GM19025 (cell line): ENCODE measurements around the gene MCF2.
"Not testable (repeated sequence)": the region's sequence is repeated elsewhere in the genome, so short reads cannot be mapped to it uniquely, and the experiment has no call there.

Experiments used
- ATAC-seq: cut with Tn5 transposase; IDR thresholded peaks from one replicate; pipeline ENCODE4 v1.9.1; 2021; ENCODE audit warnings: mild to moderate bottlenecking, low read depth, moderate library complexity; ENCODE audit not compliant: unreplicated experiment

The MCF2 gene, protein sequence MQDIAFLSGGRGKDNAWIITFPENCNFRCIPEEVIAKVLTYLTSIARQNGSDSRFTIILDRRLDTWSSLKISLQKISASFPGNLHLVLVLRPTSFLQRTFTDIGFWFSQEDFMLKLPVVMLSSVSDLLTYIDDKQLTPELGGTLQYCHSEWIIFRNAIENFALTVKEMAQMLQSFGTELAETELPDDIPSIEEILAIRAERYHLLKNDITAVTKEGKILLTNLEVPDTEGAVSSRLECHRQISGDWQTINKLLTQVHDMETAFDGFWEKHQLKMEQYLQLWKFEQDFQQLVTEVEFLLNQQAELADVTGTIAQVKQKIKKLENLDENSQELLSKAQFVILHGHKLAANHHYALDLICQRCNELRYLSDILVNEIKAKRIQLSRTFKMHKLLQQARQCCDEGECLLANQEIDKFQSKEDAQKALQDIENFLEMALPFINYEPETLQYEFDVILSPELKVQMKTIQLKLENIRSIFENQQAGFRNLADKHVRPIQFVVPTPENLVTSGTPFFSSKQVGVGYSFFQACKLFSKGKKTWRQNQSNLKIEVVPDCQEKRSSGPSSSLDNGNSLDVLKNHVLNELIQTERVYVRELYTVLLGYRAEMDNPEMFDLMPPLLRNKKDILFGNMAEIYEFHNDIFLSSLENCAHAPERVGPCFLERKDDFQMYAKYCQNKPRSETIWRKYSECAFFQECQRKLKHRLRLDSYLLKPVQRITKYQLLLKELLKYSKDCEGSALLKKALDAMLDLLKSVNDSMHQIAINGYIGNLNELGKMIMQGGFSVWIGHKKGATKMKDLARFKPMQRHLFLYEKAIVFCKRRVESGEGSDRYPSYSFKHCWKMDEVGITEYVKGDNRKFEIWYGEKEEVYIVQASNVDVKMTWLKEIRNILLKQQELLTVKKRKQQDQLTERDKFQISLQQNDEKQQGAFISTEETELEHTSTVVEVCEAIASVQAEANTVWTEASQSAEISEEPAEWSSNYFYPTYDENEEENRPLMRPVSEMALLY

DNA sequence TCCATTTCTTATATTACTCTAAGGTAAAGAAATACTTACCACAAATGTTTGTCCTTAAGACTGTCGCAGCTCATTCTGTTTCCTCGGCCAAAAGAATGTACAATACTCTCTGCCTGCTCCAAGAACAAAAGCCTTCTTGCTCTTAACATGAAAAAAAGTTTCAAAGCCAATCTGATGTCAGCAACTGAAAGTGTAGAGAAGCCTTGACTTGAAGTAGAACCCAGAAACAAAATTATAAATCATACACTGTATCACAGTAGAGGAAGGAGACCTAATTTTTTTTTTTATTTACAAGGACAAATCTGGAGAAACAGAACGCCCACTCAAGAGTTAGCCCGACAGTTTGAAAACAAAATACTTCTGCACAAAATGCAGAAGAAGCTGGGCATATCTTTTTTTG is at the start of gene MCF2:
MCF2 (minus strand) TSS at position 101 of the 400 bp plus-strand sequence. CDS start 56,423 bp downstream, outside the sequence.
- ATAC-seq, result no peak

GRCh38 chrX:139751053-139751452 is 43.1 kb upstream of the MCF2 start:
- ATAC-seq, result no peak

GRCh38 chrX:139750390-139750789 is 42.4 kb upstream of the MCF2 start:
- ATAC-seq, result no peak

DNA sequence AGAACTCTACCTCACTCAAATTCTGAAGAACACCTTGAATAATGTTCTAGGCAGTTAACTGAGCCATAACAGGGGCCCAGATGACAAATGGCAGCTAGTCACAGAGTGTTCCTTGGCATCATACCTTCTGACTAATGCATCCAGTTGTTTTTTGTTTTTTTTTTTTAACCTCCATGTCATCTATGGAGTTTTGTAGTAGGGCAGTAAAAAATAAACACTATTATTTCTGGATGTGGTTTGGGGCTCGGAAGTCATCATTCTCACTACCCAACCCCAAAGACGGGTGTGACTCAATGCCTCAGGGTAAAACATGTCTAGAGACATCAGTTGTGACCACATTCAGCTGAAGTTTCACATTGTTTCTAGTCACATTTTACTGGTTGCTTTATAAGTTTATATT is 31.2 kb upstream of the MCF2 start:
- no peak for ATAC-seq

- ATAC-seq, result no peak
These were observed 30.6 kb upstream of the MCF2 start for GRCh38 chrX:139738581-139738980.

DNA sequence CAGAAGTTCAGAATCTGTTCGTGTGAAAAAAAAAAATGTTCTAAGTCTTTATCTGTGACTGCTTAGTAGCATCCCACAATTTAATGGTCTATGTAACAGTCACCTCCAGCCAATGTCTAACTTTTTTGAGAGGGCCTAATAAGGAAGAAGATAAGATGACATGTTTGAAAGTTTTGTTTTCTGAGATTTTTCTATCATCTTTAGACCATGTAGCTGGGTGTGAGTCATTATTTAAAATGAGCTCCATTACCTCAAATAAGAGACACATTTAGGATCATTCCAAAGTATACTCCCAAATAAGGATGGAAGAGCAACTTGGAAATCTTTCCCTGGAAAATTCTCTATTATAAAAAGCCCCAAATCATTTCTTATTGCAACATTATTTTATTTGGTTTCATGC is 28.2 kb upstream of the MCF2 start:
- ATAC-seq, result no peak

- ATAC-seq, result no peak
These were observed 27.0 kb upstream of the MCF2 start for GRCh38 chrX:139734996-139735395.

DNA sequence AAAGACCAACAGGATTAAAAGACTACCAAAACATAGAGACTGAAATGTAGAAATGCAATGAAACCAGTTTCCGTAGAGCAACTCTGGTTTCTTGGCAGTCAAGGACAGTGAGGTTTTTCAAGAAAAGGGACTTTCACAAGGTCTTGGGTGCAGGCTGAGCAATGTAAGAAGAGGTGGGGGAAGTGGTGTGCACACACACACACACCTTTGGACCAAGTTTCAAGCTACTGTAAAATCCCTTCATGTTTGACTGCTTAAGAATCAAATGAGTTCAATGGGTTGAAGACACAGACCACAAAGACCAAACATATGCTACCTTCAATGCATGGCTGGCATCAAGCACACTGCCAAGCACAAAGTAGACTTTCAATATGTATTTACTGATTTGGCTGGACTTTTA is 17.8 kb upstream of the MCF2 start:
- peak; percentile 73 for ATAC-seq

DNA sequence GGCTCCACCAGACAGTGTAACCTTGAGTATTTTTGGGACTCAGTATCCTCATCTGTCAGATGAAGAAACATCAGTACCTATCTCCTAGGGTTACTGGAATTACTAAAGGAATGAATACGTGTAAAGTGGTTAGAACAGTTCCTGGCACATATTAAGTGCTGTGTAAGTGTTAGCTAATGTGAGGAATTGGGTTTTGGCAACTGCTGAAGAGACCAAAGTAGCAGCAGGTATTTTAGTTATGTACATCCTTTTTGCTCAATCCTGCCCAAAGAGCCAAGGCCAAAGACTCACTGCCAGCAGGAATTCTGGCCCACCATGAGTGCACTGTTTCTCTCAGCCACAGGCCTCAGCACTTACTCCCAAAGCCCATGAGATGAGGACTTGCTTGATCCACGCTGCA is 16.7 kb upstream of the MCF2 start:
- no peak for ATAC-seq

- no peak for ATAC-seq
These were observed 13.0 kb upstream of the MCF2 start for GRCh38 chrX:139720979-139721378.

GRCh38 chrX:139720136-139720535 is 12.2 kb upstream of the MCF2 start:
- ATAC-seq, result no peak

DNA sequence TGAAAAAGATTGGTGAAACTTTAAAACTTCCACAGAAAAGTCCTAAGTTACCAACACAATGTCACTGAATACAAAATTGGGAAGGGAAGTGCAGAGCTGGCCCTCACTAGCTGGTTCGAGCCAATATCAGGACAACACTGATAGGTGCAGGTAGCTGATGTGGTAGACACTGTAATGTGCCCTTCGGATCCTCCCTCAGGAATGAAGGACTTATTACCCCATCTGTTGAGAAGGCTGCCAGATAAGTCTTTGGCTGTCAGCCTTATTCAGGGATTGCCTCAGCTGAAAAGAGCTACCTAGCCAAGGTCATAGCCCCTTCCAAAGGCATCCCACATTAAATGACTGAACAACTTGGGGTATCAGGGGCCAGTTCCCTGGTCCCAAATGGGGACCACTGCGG is 5.3 kb downstream of the MCF2 start:
- ATAC-seq, result no peak

DNA sequence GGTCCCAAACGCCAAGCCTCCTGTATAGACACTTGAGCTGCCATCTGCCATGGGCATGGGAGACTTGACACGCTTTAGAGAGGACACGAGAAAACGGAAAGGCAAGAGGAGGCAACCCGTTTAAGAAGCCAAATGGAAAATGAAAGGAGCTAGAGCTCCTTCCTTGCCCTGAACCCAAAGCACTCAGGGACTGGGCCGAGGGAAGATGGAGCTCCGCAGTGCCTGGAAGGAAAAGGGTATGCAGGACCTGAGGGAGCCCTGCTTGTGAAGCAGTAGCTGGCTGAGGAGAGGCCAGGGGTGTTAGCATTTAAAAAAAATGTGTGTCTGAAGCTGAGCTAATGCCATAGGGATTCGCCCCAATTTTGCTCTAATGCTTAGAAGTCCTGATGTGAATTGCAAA is 15.1 kb downstream of the MCF2 start:
- ATAC-seq, result no peak

DNA sequence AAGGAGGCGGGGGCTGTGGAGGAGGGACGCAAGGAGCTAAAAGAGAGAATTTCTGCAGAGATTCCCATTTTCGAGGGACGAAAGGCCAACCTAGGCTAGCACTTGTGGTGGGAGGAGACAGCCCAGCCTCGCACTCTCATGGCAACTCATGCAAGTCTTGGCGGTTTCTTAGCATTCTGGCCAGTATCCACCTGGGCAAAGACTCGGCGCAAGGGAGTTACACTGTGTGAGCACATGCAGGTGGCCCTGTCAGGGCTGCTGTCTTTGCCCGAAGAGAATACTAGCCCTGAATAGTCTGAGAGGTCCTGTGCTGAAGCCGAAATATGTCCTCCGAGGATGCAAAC is 15.5 kb downstream of the MCF2 start:
- ATAC-seq, result no peak

GRCh38 chrX:139691843-139692505 is 16.0 kb downstream of the MCF2 start:
- no peak for ATAC-seq

DNA sequence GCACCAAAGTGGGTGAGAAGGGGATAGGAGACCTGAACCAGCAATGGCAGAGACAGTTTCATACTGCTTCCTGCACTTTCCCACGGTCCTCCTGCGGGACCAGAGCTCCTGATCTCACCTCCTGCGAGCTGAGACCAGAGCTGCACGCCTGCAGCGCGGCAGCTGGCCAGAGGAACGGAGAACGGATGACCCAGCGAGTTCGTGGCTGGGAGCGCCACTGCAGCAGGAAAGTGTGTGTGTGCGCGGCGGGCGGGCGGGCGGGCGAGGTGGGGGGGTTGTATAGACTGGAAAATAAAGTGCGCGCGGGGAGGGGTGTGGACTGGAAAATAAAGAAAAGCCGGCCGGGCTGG is 16.5 kb downstream of the MCF2 start:
- no peak for ATAC-seq

DNA sequence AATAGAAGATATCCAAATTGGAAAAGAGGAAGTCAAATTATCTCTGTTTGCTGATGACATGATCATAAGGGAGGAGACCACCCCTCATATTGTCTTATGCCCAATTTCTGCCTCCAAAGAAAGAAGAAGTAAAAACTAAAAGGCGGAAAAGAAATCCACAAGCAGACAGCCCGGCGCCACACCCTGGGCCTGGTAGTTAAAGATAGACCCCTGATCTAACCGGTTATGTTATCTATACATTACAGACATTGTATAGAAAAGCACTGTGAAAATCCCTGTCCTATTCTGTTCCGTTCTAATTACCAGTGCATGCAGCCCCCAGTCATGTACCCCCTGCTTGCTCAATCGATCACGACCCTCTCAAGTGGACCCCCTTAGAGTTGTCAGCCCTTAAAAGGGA is 22.8 kb downstream of the MCF2 start:
- ATAC-seq, result not testable (repeated sequence)

DNA sequence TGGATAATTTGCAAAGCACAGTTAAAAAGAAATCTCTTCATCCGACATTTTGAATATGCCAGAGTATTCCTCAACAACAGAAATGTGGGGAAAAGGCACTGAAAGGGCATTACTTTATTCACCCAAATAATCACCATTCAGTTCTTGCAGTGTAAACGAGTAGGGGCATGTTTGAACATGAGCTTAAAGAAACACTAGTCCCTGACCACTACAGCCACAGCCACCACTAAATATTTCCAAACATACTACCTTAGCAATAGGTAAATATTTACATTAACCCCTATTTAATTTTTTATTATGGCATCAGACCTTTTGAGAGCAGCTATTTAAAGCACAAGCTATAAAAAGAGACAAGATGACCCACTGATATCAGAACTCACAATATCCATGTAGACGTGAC is 27.6 kb downstream of the MCF2 start:
- ATAC-seq, result no peak

DNA sequence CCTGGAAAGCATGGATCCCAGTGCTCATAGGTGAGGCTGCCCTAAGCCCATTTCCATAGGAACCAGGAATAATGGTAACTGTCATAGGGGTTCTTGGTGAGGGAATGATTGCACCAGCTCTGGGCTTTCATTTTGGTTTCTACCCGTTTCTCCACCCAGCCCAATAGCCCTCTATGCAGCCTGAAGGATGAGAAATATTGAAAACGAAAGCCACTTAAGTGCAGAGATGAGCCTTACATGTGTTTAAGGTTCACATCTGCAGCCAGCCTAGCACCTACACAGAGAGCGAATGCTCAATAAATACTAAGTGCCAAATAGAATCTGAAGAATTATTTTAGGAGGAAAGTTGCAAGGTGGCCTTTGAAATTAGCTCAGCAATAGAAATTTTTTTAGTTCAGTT is 60.4 kb downstream of the MCF2 start:
- ATAC-seq, result peak; percentile 70

- no peak for ATAC-seq
These were observed 65.6 kb downstream of the MCF2 start for GRCh38 chrX:139642241-139642927.

GRCh38 chrX:139640259-139640658 is 67.7 kb downstream of the MCF2 start:
- no peak for ATAC-seq
